HG02642 (cell line): ENCODE results near the gene CTTN.

Experiments used
- ATAC-seq: cut with Tn5 transposase; IDR thresholded peaks from one replicate; pipeline ENCODE4 v1.9.1; 2021; ENCODE audit warnings: mild to moderate bottlenecking; ENCODE audit not compliant: unreplicated experiment, poor library complexity

The CTTN gene

GRCh38 chr11:70397983-70398833, at the start of gene CTTN:
Gene CTTN, plus strand, starts transcription at chr11:70398529. Its CDS starts 8,769 bp downstream, at chr11:70407298.
- peak; percentile 60 for ATAC-seq

DNA sequence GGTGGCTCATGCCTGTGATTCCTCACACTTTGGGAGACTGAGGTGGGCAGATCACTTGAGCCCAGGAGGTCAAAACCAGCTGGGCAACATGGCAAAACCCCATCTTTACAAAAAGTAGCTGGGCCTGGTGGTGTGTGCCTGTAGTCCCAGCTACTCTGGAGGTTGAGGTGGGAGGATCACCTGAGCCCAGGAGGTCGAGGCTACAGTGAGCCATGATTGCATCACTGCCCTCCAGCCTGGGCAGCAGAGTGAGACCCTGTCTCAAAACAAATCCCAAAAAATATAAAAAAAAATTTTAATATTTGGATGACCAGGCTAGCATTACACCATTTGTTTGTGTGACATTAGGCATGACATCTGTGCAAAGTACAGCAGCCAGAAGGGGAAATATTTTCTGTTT, 49.7 kb upstream of the CTTN start:
- no peak for ATAC-seq

DNA sequence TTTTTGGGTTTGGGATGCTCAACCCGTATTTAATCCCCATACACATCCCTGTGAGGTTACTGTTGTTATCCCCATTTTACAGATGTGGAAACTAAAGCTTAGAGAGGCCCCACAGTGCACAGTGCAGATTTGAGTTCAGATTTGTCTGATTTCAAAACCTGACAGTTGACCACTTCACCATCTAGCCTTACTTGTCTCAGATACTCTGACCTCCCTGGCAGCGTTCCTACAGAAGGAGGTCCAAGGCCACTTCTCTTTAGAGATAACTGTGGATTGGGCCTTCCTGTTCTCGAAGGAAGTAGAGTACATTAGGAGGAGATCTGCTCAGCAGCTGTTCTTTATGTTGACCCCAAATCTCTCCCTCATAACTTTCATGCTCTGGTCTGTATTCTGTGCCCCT, 46.7 kb upstream of the CTTN start:
- ATAC-seq: no peak

GRCh38 chr11:70352100-70352499, 46.2 kb upstream of the CTTN start:
- no peak for ATAC-seq

GRCh38 chr11:70352601-70353000, 45.7 kb upstream of the CTTN start:
- no peak for ATAC-seq

- ATAC-seq: no peak
These were observed 45.0 kb upstream of the CTTN start for GRCh38 chr11:70353329-70353728.

DNA sequence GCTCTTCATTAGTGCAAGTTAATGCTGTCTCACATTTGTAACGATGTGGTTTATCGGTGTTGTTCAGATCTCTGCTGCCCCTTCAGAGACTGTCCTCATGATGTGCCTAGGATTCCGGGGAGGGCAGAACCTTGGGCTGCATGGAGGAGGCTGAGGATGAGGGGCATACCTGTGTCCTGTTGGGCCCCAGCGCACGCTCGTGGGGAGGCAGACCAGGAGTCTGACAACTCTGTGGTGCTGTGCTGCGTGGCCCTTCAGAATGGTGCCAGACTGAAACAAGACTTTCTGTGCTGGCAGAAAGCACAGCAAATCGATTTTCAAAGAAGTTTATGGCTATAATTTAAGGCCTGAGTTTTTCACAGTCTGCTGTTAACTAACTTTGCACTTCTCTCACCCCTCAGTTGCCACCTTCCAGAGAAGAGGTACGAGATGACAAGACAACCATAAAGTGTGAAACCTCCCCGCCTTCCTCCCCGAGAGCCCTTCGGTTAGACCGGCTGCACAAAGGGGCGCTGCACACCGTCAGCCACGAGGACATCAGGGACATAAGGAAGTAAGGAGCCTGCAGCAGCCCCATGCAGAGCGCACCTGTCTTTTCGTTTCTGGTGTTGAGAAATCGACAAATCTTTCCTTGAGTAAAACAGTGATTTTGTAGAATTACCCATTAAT, 44.3 kb upstream of the CTTN start:
- ATAC-seq: no peak

GRCh38 chr11:70354629-70355028, 43.7 kb upstream of the CTTN start:
- no peak for ATAC-seq

- no peak for ATAC-seq
These were observed 39.6 kb upstream of the CTTN start for GRCh38 chr11:70358753-70359152.

- ATAC-seq: no peak
These were observed 38.7 kb upstream of the CTTN start for GRCh38 chr11:70359451-70360205.

DNA sequence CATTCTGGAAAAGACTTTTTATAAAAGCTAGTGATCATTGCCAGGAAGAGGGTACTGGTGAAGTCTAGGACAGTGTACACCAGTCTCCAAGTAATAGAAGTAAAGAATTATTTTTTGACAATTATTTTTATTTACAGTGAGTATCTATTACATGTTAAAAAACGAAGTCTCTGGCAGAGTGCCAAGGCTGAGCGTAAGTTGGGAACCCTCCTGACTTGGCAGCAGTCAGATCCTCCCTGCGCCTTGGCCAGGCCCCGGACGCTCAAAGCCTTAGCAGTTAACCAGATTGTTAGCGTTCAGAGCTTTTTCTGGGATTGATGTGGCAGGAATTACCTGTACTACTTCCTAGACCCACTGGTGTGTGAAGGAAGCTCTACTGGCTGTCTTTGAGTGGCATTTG, 38.1 kb upstream of the CTTN start:
- no peak for ATAC-seq

GRCh38 chr11:70364178-70364577, 34.2 kb upstream of the CTTN start:
- no peak for ATAC-seq

GRCh38 chr11:70364745-70365543, 33.4 kb upstream of the CTTN start:
- ATAC-seq: no peak

DNA sequence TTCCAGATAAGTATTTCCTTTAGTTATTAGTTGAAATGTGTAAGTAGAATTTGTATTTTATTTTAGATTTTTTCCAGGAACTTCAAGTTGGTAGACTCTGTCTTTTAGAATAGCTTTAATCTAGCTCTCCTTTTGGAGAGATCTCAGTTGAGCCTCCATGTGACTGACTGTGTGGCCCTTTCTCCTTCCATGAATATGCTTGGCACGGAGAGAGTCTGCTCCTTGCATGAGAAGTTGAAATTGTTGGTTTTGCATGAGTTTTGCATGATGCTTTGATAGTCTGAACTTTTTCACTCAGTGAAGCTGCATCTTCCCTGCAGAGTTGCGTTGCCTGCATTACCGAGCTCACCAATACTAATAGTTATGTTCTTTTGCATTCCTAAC, 32.8 kb upstream of the CTTN start:
- ATAC-seq: no peak

DNA sequence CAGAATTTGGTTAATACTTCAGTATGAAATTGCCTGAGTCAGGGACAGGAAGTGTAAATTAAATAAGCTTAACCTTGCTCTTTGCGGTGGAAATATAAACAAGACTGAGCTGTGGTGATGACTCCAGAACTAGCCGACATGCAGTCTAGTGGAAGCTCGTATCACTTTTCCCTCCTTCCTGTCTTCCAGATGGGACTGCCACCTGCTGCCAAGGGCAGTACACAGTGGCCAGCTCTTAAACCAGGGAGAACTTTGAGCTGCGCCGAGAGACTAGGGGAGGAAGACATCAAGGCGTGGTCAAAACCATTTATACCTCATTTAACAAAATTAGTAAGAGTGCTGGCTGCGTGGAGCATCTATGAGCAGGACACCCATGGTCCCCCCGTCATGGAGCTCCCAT, 31.3 kb upstream of the CTTN start:
- no peak for ATAC-seq

GRCh38 chr11:70368961-70369360, 29.4 kb upstream of the CTTN start:
- ATAC-seq: no peak

DNA sequence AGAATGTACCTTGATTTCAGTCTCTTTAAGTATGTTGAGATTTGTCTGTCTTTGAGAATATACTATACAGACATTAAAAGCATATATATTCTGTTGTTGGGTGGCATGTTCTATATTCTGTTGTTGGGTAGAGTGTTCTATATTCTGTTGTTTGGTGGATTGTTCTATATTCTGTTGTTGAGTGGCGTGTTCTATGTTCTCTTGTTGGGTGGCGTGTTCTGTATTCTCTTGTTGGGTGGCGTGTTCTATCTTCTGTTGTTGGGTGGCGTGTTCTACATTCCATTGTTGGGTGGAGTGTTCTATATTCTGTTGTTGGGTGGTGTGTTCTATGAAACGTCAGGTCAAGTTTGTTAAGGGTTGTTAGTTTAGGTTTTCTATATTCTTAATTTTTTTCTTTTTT, 27.1 kb upstream of the CTTN start:
- no peak for ATAC-seq

GRCh38 chr11:70372076-70372475, 26.3 kb upstream of the CTTN start:
- ATAC-seq: no peak

DNA sequence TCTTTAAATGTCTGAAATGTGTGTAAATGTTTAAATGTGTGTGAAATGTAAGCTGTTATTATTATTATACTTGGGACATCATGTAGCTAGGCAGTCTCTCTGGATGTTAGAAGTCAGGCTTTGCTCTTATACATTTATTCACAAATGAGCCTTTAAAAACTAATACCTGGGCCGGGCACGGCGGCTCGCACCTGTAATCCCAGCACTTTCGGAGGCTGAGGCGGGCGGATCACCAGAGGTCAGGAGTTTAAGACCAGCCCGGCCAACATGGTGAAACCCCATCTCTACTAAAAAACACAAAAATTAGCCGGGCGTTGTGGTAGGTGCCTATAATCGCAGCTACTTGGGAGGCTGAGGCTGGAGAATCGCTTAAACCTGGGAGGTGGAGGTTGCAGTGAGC, 21.7 kb upstream of the CTTN start:
- no peak for ATAC-seq

DNA sequence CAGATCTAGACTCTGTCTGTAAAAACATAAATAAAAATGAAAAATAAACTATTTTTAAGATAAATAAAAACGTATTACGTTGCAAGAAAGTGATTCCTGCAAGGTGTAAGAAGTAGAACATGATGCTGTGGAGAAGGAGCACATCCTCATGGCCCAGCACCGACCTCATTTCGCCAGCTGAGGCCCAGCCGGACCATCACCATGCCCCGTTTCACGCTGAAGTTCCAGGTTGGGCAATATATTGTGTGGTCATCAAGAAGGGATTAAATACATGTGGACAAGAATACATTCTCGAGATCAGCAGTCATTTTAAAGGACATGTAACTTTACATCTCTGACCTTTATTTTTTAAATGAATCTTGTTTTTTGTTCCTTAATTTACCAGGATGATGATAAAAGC, 20.7 kb upstream of the CTTN start:
- ATAC-seq: no peak
